DMS153 treated with DMSO at 0.1 percent for 48 hours (cell line): ENCODE data around the gene LZTS3.
"Not testable (repeated sequence)": the region's sequence is repeated elsewhere in the genome, so short reads cannot be mapped to it uniquely, and the experiment has no call there.

Source experiments
- DNase-seq: peaks from one replicate; lab custom pipeline; 2025; ENCODE audit not compliant: unreplicated experiment; lab: John Stamatoyannopoulos, UW

LZTS3 gene

GRCh38 chr20:3192226-3193015 is 19.1 kb upstream of the LZTS3 start:
- DNase-seq = no peak

GRCh38 chr20:3190681-3191111 is 17.3 kb upstream of the LZTS3 start:
- DNase-seq = no peak

GRCh38 chr20:3189561-3190131 is 16.3 kb upstream of the LZTS3 start:
- no peak for DNase-seq

- DNase-seq = no peak
Measured at GRCh38 chr20:3188823-3189413, 15.6 kb upstream of the LZTS3 start.

GRCh38 chr20:3187861-3188260 is 14.5 kb upstream of the LZTS3 start:
- not testable (repeated sequence) for DNase-seq

GRCh38 chr20:3183896-3184612 is 10.7 kb upstream of the LZTS3 start:
- DNase-seq = no peak

GRCh38 chr20:3182429-3182828 is 9.1 kb upstream of the LZTS3 start:
- DNase-seq = not testable (repeated sequence)

GRCh38 chr20:3181270-3181669 is 7.9 kb upstream of the LZTS3 start:
- no peak for DNase-seq

- no peak for DNase-seq
Measured at GRCh38 chr20:3180319-3180718, 7.0 kb upstream of the LZTS3 start.

GRCh38 chr20:3177746-3178485 is 4.6 kb upstream of the LZTS3 start:
- no peak for DNase-seq

GRCh38 chr20:3175270-3175669 is 1.9 kb upstream of the LZTS3 start:
- no peak for DNase-seq

GRCh38 chr20:3174442-3175261 is 1.3 kb upstream of the LZTS3 start:
- DNase-seq = peak; percentile 49

- peak; percentile 51 for DNase-seq
Measured at GRCh38 chr20:3173610-3174441, 477 bp upstream of the LZTS3 start.

GRCh38 chr20:3172126-3172932 is 1.0 kb downstream of the LZTS3 start:
- no peak for DNase-seq

GRCh38 chr20:3171391-3172125 is 1.8 kb downstream of the LZTS3 start:
- DNase-seq = no peak

- DNase-seq = no peak
Measured at GRCh38 chr20:3168829-3169590, 4.3 kb downstream of the LZTS3 start.
